H9 (cell line): ENCODE results near the gene TLR10. TPM values are rescaled to one million over a fixed set of nuclear protein-coding genes. Genes with fewer than 3 reads are reported as not detected.

Source experiments
- DNase-seq: peaks from one replicate; pipeline ENCODE4 v3.0.0-alpha.2; 2017
- H2AFZ ChIP-seq: one replicate; pipeline ENCODE4 v1.6.1; 2013; ENCODE audit warnings: mild to moderate bottlenecking, low read length, control low read depth, moderate library complexity
- H2AK5ac ChIP-seq: 2 replicates; pipeline ENCODE4 v1.6.1; 2013; ENCODE audit warnings: low read length, control low read depth, mixed read lengths; ENCODE audit not compliant: insufficient read length
- H2BK120ac ChIP-seq: one replicate; pipeline ENCODE4 v1.6.1; 2013; ENCODE audit warnings: low read depth, mild to moderate bottlenecking, low read length, control low read depth, inconsistent platforms; ENCODE audit not compliant: poor library complexity, severe bottlenecking
- H2BK12ac ChIP-seq: 2 replicates; pipeline ENCODE4 v1.6.1; 2013; ENCODE audit warnings: low read length, control low read depth, mixed read lengths, low read depth; ENCODE audit not compliant: insufficient read length
- H2BK15ac ChIP-seq: 2 replicates; pipeline ENCODE4 v1.6.1; 2013; ENCODE audit warnings: low read depth, low read length, control low read depth
- H2BK20ac ChIP-seq: one replicate; pipeline ENCODE4 v1.6.1; 2013; ENCODE audit warnings: low read depth, mild to moderate bottlenecking, low read length, control low read depth, inconsistent platforms; ENCODE audit not compliant: poor library complexity, severe bottlenecking
- H2BK5ac ChIP-seq: 2 replicates; pipeline ENCODE4 v1.6.1; 2013; ENCODE audit warnings: low read length, control low read depth, mixed read lengths; ENCODE audit not compliant: insufficient read length
- H3K14ac ChIP-seq: 2 replicates; pipeline ENCODE4 v1.6.1; 2013; ENCODE audit warnings: low read length, control low read depth; ENCODE audit not compliant: insufficient read depth
- H3K18ac ChIP-seq: 2 replicates; pipeline ENCODE4 v1.6.1; 2013; ENCODE audit warnings: low read depth, mild to moderate bottlenecking, mixed read lengths, low read length, control low read depth; ENCODE audit not compliant: insufficient read length
- H3K23ac ChIP-seq: 2 replicates; pipeline ENCODE4 v1.6.1; 2013; ENCODE audit warnings: low read length, control low read depth, mixed read lengths, low read depth; ENCODE audit not compliant: insufficient read length
- H3K23me2 ChIP-seq: 2 replicates; pipeline ENCODE4 v1.6.1; 2013; ENCODE audit warnings: low read depth, mild to moderate bottlenecking, mixed read lengths, low read length, control low read depth; ENCODE audit not compliant: insufficient read length, poor library complexity, severe bottlenecking
- H3K27ac ChIP-seq: 2 replicates; pipeline ENCODE4 v1.5.1; 2013; ENCODE audit warnings: low read length, control low read depth, mixed read lengths, low read depth; ENCODE audit not compliant: insufficient read length
- H3K27me3 ChIP-seq: 2 replicates; pipeline ENCODE4 v1.6.1; 2013; ENCODE audit warnings: low read length, control low read depth, inconsistent platforms; ENCODE audit not compliant: insufficient read depth
- H3K4ac ChIP-seq: 2 replicates; pipeline ENCODE4 v1.6.1; 2013; ENCODE audit warnings: low read depth, mild to moderate bottlenecking, control low read depth, inconsistent platforms, low read length, moderate library complexity
- H3K4me1 ChIP-seq: 2 replicates; pipeline ENCODE4 v1.6.1; 2013; ENCODE audit warnings: low read length, control low read depth, inconsistent platforms; ENCODE audit not compliant: insufficient read depth
- H3K4me2 ChIP-seq: 2 replicates; pipeline ENCODE4 v1.6.1; 2013; ENCODE audit warnings: low read length, control low read depth, mixed read lengths; ENCODE audit not compliant: insufficient read length, insufficient read depth
- H3K56ac ChIP-seq: 2 replicates; pipeline ENCODE4 v1.6.1; 2013; ENCODE audit warnings: low read depth, mild to moderate bottlenecking, mixed read lengths, low read length, control low read depth; ENCODE audit not compliant: insufficient read length
- H3K79me1 ChIP-seq: 2 replicates; pipeline ENCODE4 v1.6.1; 2013; ENCODE audit warnings: low read depth, mild to moderate bottlenecking, moderate library complexity, low read length, control low read depth, inconsistent platforms; ENCODE audit not compliant: insufficient read depth, poor library complexity, severe bottlenecking
- H3K79me2 ChIP-seq: 2 replicates; pipeline ENCODE4 v1.6.1; 2013; ENCODE audit warnings: low read length, control low read depth, inconsistent platforms; ENCODE audit not compliant: insufficient read depth
- H3K9ac ChIP-seq: 2 replicates; pipeline ENCODE4 v1.6.1; 2013; ENCODE audit warnings: low read length, control low read depth, mixed read lengths; ENCODE audit not compliant: insufficient read length; ENCODE audit errors: extremely low read depth
- H3K9me3 ChIP-seq: one replicate; pipeline ENCODE4 v1.6.1; 2013; ENCODE audit warnings: low read depth, low read length, inconsistent platforms; ENCODE audit not compliant: control insufficient read depth
- H3T11ph ChIP-seq: one replicate; pipeline ENCODE4 v1.6.1; 2013; ENCODE audit warnings: mild to moderate bottlenecking, low read length, control low read depth, inconsistent platforms
- H4K20me1 ChIP-seq: one replicate; pipeline ENCODE4 v1.6.1; 2013; ENCODE audit not compliant: control insufficient read depth, insufficient read length, insufficient read depth
- H4K5ac ChIP-seq: 2 replicates; pipeline ENCODE4 v1.6.1; 2013; ENCODE audit warnings: low read depth, mild to moderate bottlenecking, mixed read lengths, low read length, control low read depth; ENCODE audit not compliant: insufficient read length
- H4K8ac ChIP-seq: replicated peaks from 2 replicates; pipeline ENCODE4 v1.6.1; 2013; ENCODE audit warnings: low read length, control low read depth, mixed read lengths, low read depth; ENCODE audit not compliant: insufficient read length
- H4K91ac ChIP-seq: 2 replicates; pipeline ENCODE4 v1.6.1; 2013; ENCODE audit warnings: low read depth, mild to moderate bottlenecking, moderate library complexity, mixed read lengths, low read length, control low read depth; ENCODE audit not compliant: insufficient read length
- H3K27ac Mint-ChIP-seq, 3 experiments: 2 replicates in 2 of 3; 3 replicates in 1 of 3; pipeline ENCODE4 v1.8.0; 2020 to 2021; ENCODE audit warnings: mixed read lengths in 3 of 3, mild to moderate bottlenecking in 1 of 3, moderate library complexity in 1 of 3
- H3K27me3 Mint-ChIP-seq: 2 replicates; pipeline ENCODE4 v1.8.0; 2021; ENCODE audit warnings: low read depth, mild to moderate bottlenecking, moderate library complexity, mixed read lengths
- H3K36me3 Mint-ChIP-seq, 3 experiments: 2 replicates in 2 of 3; 3 replicates in 1 of 3; pipeline ENCODE4 v1.8.0; 2020 to 2021; ENCODE audit warnings: low read depth in 3 of 3, mixed read lengths in 3 of 3; ENCODE audit not compliant: insufficient read depth in 1 of 3
- H3K4me1 Mint-ChIP-seq, 2 experiments: 2 replicates each; pipeline ENCODE4 v1.8.0; 2020; ENCODE audit warnings: mixed read lengths in 2 of 2
- H3K4me3 Mint-ChIP-seq, 2 experiments: 2 replicates in 1 of 2; 3 replicates in 1 of 2; pipeline ENCODE4 v1.8.0; 2020 to 2021; ENCODE audit warnings: mild to moderate bottlenecking in 2 of 2, mixed read lengths in 2 of 2, moderate library complexity in 1 of 2
- H3K9me3 Mint-ChIP-seq, 2 experiments: 2 replicates in 1 of 2; 3 replicates in 1 of 2; pipeline ENCODE4 v1.8.0; 2020; ENCODE audit warnings: mild to moderate bottlenecking in 2 of 2, mixed read lengths in 2 of 2, moderate library complexity in 1 of 2
- WGBS: extraction: QIAGEN DNeasy Blood & Tissue Kit; methylation state at CpG from one replicate; pipeline ENCODE4 v1.1.7; 2013; ENCODE audit warnings: missing lambda C conversion rate, low lambda C conversion rate, mixed read lengths; ENCODE audit not compliant: insufficient read length; ENCODE audit errors: extremely low coverage; 5-methylcytosine and 5-hydroxymethylcytosine counted together
- total RNA-seq: library from RNA; stranded (reverse); gene quantifications from 2 replicates; pipeline ENCODE4 v1.2.1, GENCODE V29; 2021
- TF ChIP-seq, protein P1 (sequence below): fragments of 200-600 bp; sonication (generic); conservative IDR thresholded peaks from 3 replicates; pipeline ENCODE4 v1.8.0; 2021; ENCODE audit warnings: antibody characterized with exemption, mild to moderate bottlenecking

The TLR10 gene
- total RNA-seq, 1 experiment from 2014 or later: not detected

GRCh38 chr4:38787693-38788092, 4.9 kb upstream of the TLR10 start:
- Histone ChIP-seq H3K9me3 (no peaks in the 10 kb centered on the region), H3K4ac (no peak overlapping the region), H4K8ac (no peak overlapping the region), H3K27me3 (no peaks in the 10 kb centered on the region), H2BK12ac (no peak overlapping the region), H2BK15ac (no peak overlapping the region), H4K5ac (no peak overlapping the region), H2AK5ac (no peak overlapping the region), H3K79me1 (no peaks in the 10 kb centered on the region), H3K9ac (no peak overlapping the region), H3K23me2 (no peaks in the 10 kb centered on the region), H2AFZ (no peak overlapping the region), H3K4me2 (no peak overlapping the region), H3K27ac (no peak overlapping the region), H4K91ac (no peak overlapping the region), H3T11ph (no peak overlapping the region), H3K56ac (no peak overlapping the region), H3K23ac (no peak overlapping the region), H2BK5ac (no peak overlapping the region), H4K20me1 (no peaks in the 10 kb centered on the region), H2BK20ac (no peak overlapping the region), H3K14ac (no peak overlapping the region), H3K18ac (no peak overlapping the region), H3K79me2 (no peaks in the 10 kb centered on the region), H2BK120ac (no peak overlapping the region), H3K4me1 (no peaks in the 10 kb centered on the region)
- Mint-ChIP-seq H3K36me3 (no peaks in the 10 kb centered on the region), H3K27ac (no peak overlapping the region), H3K27me3 (no peaks in the 10 kb centered on the region), H3K4me1 (no peaks in the 10 kb centered on the region), H3K9me3 (no peaks in the 10 kb centered on the region; a peak in 1 of 5 replicates), H3K4me3 (no peak overlapping the region)
- WGBS: no CpG with 5 or more reads among the region's 4 CpGs
- TF ChIP-seq, protein P1, sequence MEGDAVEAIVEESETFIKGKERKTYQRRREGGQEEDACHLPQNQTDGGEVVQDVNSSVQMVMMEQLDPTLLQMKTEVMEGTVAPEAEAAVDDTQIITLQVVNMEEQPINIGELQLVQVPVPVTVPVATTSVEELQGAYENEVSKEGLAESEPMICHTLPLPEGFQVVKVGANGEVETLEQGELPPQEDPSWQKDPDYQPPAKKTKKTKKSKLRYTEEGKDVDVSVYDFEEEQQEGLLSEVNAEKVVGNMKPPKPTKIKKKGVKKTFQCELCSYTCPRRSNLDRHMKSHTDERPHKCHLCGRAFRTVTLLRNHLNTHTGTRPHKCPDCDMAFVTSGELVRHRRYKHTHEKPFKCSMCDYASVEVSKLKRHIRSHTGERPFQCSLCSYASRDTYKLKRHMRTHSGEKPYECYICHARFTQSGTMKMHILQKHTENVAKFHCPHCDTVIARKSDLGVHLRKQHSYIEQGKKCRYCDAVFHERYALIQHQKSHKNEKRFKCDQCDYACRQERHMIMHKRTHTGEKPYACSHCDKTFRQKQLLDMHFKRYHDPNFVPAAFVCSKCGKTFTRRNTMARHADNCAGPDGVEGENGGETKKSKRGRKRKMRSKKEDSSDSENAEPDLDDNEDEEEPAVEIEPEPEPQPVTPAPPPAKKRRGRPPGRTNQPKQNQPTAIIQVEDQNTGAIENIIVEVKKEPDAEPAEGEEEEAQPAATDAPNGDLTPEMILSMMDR: no peak
- DNase-seq: no peak
